ENCODE results near the gene FBLN2.

DNA sequence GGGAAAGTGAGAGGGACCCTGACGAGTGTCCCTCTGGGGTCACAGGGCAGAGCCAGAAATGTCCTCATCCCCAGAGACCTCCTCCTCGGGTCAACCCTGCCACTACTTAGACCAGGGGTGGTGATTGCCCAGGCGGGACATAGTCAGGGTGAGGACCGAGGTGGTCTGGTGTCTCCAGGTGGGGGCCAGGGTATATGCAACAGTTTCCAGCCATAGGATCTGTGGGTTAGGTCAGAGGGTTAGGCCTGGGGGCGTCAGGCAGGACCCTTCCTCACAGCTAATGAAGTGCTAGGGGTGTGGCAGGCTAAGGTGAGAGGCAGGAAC is 22.3 kb upstream of the FBLN2 start:
- TF ChIP-seq, protein P1, sequence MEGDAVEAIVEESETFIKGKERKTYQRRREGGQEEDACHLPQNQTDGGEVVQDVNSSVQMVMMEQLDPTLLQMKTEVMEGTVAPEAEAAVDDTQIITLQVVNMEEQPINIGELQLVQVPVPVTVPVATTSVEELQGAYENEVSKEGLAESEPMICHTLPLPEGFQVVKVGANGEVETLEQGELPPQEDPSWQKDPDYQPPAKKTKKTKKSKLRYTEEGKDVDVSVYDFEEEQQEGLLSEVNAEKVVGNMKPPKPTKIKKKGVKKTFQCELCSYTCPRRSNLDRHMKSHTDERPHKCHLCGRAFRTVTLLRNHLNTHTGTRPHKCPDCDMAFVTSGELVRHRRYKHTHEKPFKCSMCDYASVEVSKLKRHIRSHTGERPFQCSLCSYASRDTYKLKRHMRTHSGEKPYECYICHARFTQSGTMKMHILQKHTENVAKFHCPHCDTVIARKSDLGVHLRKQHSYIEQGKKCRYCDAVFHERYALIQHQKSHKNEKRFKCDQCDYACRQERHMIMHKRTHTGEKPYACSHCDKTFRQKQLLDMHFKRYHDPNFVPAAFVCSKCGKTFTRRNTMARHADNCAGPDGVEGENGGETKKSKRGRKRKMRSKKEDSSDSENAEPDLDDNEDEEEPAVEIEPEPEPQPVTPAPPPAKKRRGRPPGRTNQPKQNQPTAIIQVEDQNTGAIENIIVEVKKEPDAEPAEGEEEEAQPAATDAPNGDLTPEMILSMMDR (IDR thresholded peaks at IDR 0.05): no peak
- TF ChIP-seq EP300 (IDR thresholded peaks at IDR 0.05): no peak

Measured in esophagus muscularis mucosa (tissue), 3 donors.